Testis (tissue), 2 donors: ENCODE measurements around the gene THSD7A.

ENCODE experiments used
- POLR2A ChIP-seq: fragments of 450-650 bp; IDR thresholded peaks from one replicate; pipeline ENCODE4 v1.6.1; 2017; ENCODE audit warnings: antibody characterized with exemption, mild to moderate bottlenecking, moderate library complexity
- TF ChIP-seq, protein P1 (sequence below), 3 experiments: fragments of 450-650 bp in 2 of 3; fragments of 200-600 bp in 1 of 3; sonication (generic) in 1 of 3; IDR thresholded peaks; one replicate each; pipeline ENCODE4 v1.5.1; 2016 to 2019; ENCODE audit warnings: antibody characterized with exemption in 3 of 3, mild to moderate bottlenecking in 2 of 3, moderate library complexity in 1 of 3

DNA sequence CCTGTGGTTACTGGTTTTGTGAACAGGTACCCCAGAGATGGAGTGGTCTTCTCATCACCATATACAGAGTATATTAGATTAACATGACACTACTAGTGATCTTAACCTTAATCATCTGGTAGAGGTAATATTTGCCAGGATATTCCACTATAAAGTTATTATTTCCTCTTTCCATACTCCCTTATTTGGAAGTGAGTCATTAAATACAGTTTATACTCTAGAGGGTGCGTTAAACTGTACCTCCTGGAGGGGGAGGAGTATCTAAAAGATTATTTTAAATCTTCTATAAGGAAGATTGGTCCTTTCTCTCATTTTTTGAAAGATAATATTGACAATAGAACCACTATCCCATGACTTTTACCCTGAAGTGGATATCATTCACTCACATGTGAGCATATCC is 85.4 kb downstream of the THSD7A start:
- TF ChIP-seq POLR2A, result no peak
- TF ChIP-seq, protein P1, sequence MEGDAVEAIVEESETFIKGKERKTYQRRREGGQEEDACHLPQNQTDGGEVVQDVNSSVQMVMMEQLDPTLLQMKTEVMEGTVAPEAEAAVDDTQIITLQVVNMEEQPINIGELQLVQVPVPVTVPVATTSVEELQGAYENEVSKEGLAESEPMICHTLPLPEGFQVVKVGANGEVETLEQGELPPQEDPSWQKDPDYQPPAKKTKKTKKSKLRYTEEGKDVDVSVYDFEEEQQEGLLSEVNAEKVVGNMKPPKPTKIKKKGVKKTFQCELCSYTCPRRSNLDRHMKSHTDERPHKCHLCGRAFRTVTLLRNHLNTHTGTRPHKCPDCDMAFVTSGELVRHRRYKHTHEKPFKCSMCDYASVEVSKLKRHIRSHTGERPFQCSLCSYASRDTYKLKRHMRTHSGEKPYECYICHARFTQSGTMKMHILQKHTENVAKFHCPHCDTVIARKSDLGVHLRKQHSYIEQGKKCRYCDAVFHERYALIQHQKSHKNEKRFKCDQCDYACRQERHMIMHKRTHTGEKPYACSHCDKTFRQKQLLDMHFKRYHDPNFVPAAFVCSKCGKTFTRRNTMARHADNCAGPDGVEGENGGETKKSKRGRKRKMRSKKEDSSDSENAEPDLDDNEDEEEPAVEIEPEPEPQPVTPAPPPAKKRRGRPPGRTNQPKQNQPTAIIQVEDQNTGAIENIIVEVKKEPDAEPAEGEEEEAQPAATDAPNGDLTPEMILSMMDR (IDR thresholded peaks at IDR 0.05), result no peak
